Vagina (tissue), 2 donors: Measurements from ENCODE around the gene CAVIN1. TPM values are rescaled to one million over a fixed set of nuclear protein-coding genes. Genes with fewer than 3 reads are reported as not detected.

Experiments used
- DNase-seq, 2 donors: peaks; one replicate each; pipeline ENCODE4 v3.0.0-alpha.2; 2017; ENCODE audit errors: extremely low spot score in 2 of 2
- H3K27ac ChIP-seq: fragments of 200-600 bp; sonication (generic); one replicate; pipeline ENCODE4 v1.5.1; 2019
- H3K27me3 ChIP-seq: fragments of 200-600 bp; sonication (generic); one replicate; pipeline ENCODE4 v1.5.1; 2019
- H3K36me3 ChIP-seq, 2 donors: fragments of 200-600 bp; sonication (generic); one replicate each; pipeline ENCODE4 v1.5.1; 2017 to 2019
- H3K4me1 ChIP-seq: fragments of 200-600 bp; sonication (generic); one replicate; pipeline ENCODE4 v1.5.1; 2019
- H3K4me3 ChIP-seq, 2 donors: fragments of 200-600 bp; sonication (generic); 1 replicate in 1 of 2; 2 replicates in 1 of 2; pipeline ENCODE4 v1.5.1; 2016 to 2019
- H3K9me3 ChIP-seq: fragments of 200-600 bp; sonication (generic); one replicate; pipeline ENCODE4 v1.5.1; 2019
- CTCF ChIP-seq, 3 experiments: fragments of 450-650 bp in 2 of 3; fragments of 200-600 bp in 1 of 3; sonication (generic) in 1 of 3; IDR thresholded peaks; one replicate each; pipeline ENCODE4 v1.5.1; 2017 to 2019; ENCODE audit warnings: antibody characterized with exemption in 3 of 3, mild to moderate bottlenecking in 2 of 3, moderate library complexity in 2 of 3
- POLR2A ChIP-seq, 2 donors: fragments of 450-650 bp; IDR thresholded peaks; one replicate each; pipeline ENCODE4 v1.6.1; 2017; ENCODE audit warnings: antibody characterized with exemption in 2 of 2, mild to moderate bottlenecking in 2 of 2, moderate library complexity in 2 of 2
- POLR2AphosphoS5 ChIP-seq, 2 donors: sonication (generic); formaldehyde crosslinking; IDR thresholded peaks; one replicate each; pipeline ENCODE4 v1.9.0; 2017; ENCODE audit warnings: antibody characterized with exemption in 2 of 2, mild to moderate bottlenecking in 2 of 2, low read depth in 1 of 2; ENCODE audit not compliant: insufficient read depth in 1 of 2
- intact Hi-C: fragments of 100-400 bp; cut with DNase I; formaldehyde crosslinking; loops from one replicate; pipeline ENCODE4 v1.15.1; 2023
- total RNA-seq: library from RNA; depleted of rRNA; stranded (reverse); fragments of >200 nt; gene quantifications from one replicate; pipeline ENCODE4 v1.2.3, GENCODE V29; 2016

CAVIN1 gene
- total RNA-seq, 1 donor from 2014 or later = 268 TPM

- H3K4me1 ChIP-seq = peaks cover 52% of the 10 kb centered on the region
- H3K36me3 ChIP-seq = no peaks in the 10 kb centered on the region
- intact Hi-C loops = loop anchor here (5.0 kb wide), 1 partner anchor 40 kb away; no protein-coding TSS in a partner anchor
- peak overlapping the region; percentile 99 for H3K27ac ChIP-seq
- no peaks in the 10 kb centered on the region for H3K9me3 ChIP-seq
- H3K27me3 ChIP-seq = no peaks in the 10 kb centered on the region
- TF ChIP-seq CTCF (IDR thresholded peaks at IDR 0.05) = no peak
- TF ChIP-seq POLR2A (IDR thresholded peaks at IDR 0.05) = no peak
- no peak for TF ChIP-seq POLR2AphosphoS5 (IDR thresholded peaks at IDR 0.05; ENCODE audit: insufficient read depth in 1 of 2, low read depth in 1 of 2)
- no peak for DNase-seq
- H3K4me3 ChIP-seq = peak overlapping the region; percentile 68 to 96
These were observed 36.0 kb downstream of the CAVIN1 start for GRCh38 chr17:42386777-42387657.

- Histone ChIP-seq H3K9me3 (no peaks in the 10 kb centered on the region), H3K4me1 (peaks cover 90% of the 10 kb centered on the region), H3K27ac (peak overlapping the region; percentile 10), H3K4me3 (no peak overlapping the region), H3K27me3 (no peaks in the 10 kb centered on the region), H3K36me3 (no peaks in the 10 kb centered on the region)
- TF ChIP-seq POLR2AphosphoS5 (IDR thresholded peaks at IDR 0.05; ENCODE audit: insufficient read depth in 1 of 2, low read depth in 1 of 2) (no peak), POLR2A (IDR thresholded peaks at IDR 0.05) (no peak), CTCF (IDR thresholded peaks at IDR 0.05) (no peak)
- intact Hi-C loops = no loop called here
- no peak for DNase-seq
These were observed 41.2 kb downstream of the CAVIN1 start for GRCh38 chr17:42381898-42382297.

GRCh38 chr17:42380935-42381334, 42.1 kb downstream of the CAVIN1 start:
- H3K4me3 ChIP-seq = no peak overlapping the region
- peaks cover 80% of the 10 kb centered on the region for H3K4me1 ChIP-seq

GRCh38 chr17:42378959-42379594, 44.0 kb downstream of the CAVIN1 start:
- intact Hi-C loops = no loop called here
- peaks cover 80% of the 10 kb centered on the region for H3K4me1 ChIP-seq
- no peaks in the 10 kb centered on the region for H3K9me3 ChIP-seq
- no peaks in the 10 kb centered on the region for H3K27me3 ChIP-seq
- H3K27ac ChIP-seq = peak overlapping the region; percentile 79
- H3K36me3 ChIP-seq = no peaks in the 10 kb centered on the region
- TF ChIP-seq CTCF (IDR thresholded peaks at IDR 0.05) (no peak), POLR2A (IDR thresholded peaks at IDR 0.05) (no peak), POLR2AphosphoS5 (IDR thresholded peaks at IDR 0.05; ENCODE audit: insufficient read depth in 1 of 2, low read depth in 1 of 2) (no peak)
- no peak for DNase-seq
- H3K4me3 ChIP-seq = peak overlapping the region; percentile 25 to 30

More at GRCh38 chr17:42380935-42381334, 42.1 kb downstream of the CAVIN1 start:
- no peaks in the 10 kb centered on the region for H3K9me3 ChIP-seq
- no peak for TF ChIP-seq POLR2A (IDR thresholded peaks at IDR 0.05)
- no peak for TF ChIP-seq POLR2AphosphoS5 (IDR thresholded peaks at IDR 0.05; ENCODE audit: insufficient read depth in 1 of 2, low read depth in 1 of 2)
- no peak for TF ChIP-seq CTCF (IDR thresholded peaks at IDR 0.05)
- H3K27me3 ChIP-seq = no peaks in the 10 kb centered on the region
- no peak for DNase-seq
- intact Hi-C loops = no loop called here
- H3K27ac ChIP-seq = no peak overlapping the region
- no peaks in the 10 kb centered on the region for H3K36me3 ChIP-seq
